Pancreas (tissue), 10 donors: ENCODE measurements around the gene USP1. TPM values are rescaled to one million over a fixed set of nuclear protein-coding genes. Genes with fewer than 3 reads are reported as not detected.

ENCODE experiments used
- ATAC-seq, 4 donors: fragments of 200-7000 bp; cut with Tn5 transposase; one replicate each; pipeline versions ENCODE4 v1.8.0 to v1.9.1; 2020; ENCODE audit warnings: mild to moderate bottlenecking in 4 of 4, moderate library complexity in 4 of 4
- DNase-seq, 6 donors: peaks; one replicate each; pipeline ENCODE4 v3.0.0-alpha.2; 2020
- FAIRE-seq: peaks from 2 replicates; lab custom pipeline; 2012; peaks lifted over from hg19 to GRCh38; lab: Jason Lieb, UNC
- H3K27ac ChIP-seq, 4 donors: fragments of 200-600 bp; sonication (generic); 1 replicate in 3 of 4; 2 replicates in 1 of 4; pipeline versions ENCODE4 v1.5.0 to v1.8.0; 2020
- H3K27me3 ChIP-seq, 4 donors: fragments of 200-600 bp; one replicate each; pipeline ENCODE4 v1.8.0; 2021
- H3K36me3 ChIP-seq, 3 donors: fragments of 200-600 bp; sonication (generic) in 1 of 3; one replicate each; pipeline versions ENCODE4 v1.5.0 to v1.8.0; 2020 to 2021
- H3K4me1 ChIP-seq, 3 donors: fragments of 200-600 bp; one replicate each; pipeline ENCODE4 v1.8.0; 2021
- H3K4me3 ChIP-seq, 4 donors: fragments of 200-600 bp; sonication (generic) in 2 of 4; one replicate each; pipeline versions ENCODE4 v1.5.0 to v1.8.0; 2020 to 2021
- H3K9me3 ChIP-seq, 4 donors: fragments of 200-600 bp; one replicate each; pipeline ENCODE4 v1.8.0; 2021
- CTCF ChIP-seq, 4 donors: fragments of 200-600 bp; sonication (generic) in 3 of 4; IDR thresholded peaks; one replicate each; pipeline versions ENCODE4 v1.5.0 to v1.8.0; 2021; ENCODE audit warnings: antibody characterized with exemption in 4 of 4
- WGBS, 2 donors: extraction: QIAGEN DNeasy Blood & Tissue Kit; methylation state at CpG; one replicate each; pipeline ENCODE4 v1.1.7; 2013; 5-methylcytosine and 5-hydroxymethylcytosine counted together
- intact Hi-C, 3 donors: fragments of 100-400 bp; cut with DNase I; formaldehyde crosslinking; loops; one replicate each; pipeline versions ENCODE4 v1.11.1 to v1.14.2; 2022
- polyA plus RNA-seq, 2 donors: library from polyadenylated mRNA; stranded (reverse); fragments of 200-250 nt; gene quantifications; one replicate each; pipeline ENCODE4 v1.2.3, GENCODE V29; 2013
- total RNA-seq, 6 donors: library from RNA; stranded (reverse); fragmentation: NEBNext Ultra II Directional in 4 of 6; extraction: Animal tissue kit (Norgen Biotek cat#: 25700) in 4 of 6; gene quantifications; one replicate each; pipeline versions ENCODE4 v1.2.1 to v1.2.4, GENCODE V29; 2021 to 2023
- donor health status: healthy with polysubstance abuse.
- donor health status: DM: no; HTN: no; CAD: no; lungs with moderate emphysema.
- donor health status: DM: no; HTN: no; CAD: no.
- donor health status: control.
- donor health status: control.
- donor health status: Bipolar disorder and iron deficiency.
- donor health status: DM: yes; HTN: yes; CAD: no.
- donor health status: DM: no; HTN: no; CAD: no.
- donor health status: DM: no; HTN: no; CAD: no.
- donor health status: DM: yes; HTN: yes; CAD: no.

USP1 gene
- total and polyA plus RNA-seq, 8 donors: 3.6 to 12.8 (median 10.3) TPM

GRCh38 chr1:62481681-62482080 is 44.8 kb downstream of the USP1 start:
- DNase-seq (no peak), FAIRE-seq (no peak), ATAC-seq (no peak)
- H3K27ac ChIP-seq: no peak overlapping the region
- H3K4me3 ChIP-seq: no peak overlapping the region
- H3K27me3 ChIP-seq: no peaks in the 10 kb centered on the region
- no peaks in the 10 kb centered on the region for H3K36me3 ChIP-seq
- H3K9me3 ChIP-seq: no peaks in the 10 kb centered on the region
- H3K4me1 ChIP-seq: no peaks in the 10 kb centered on the region
- WGBS, 2 donors: 86 to 92% methylated on average over 3 of the region's 3 CpGs
- intact Hi-C loops: no loop called here
- TF ChIP-seq CTCF (IDR thresholded peaks at IDR 0.05): no peak

- Histone ChIP-seq H3K36me3 (no peaks in the 10 kb centered on the region), H3K27ac (no peak overlapping the region), H3K4me1 (no peaks in the 10 kb centered on the region), H3K9me3 (no peaks in the 10 kb centered on the region), H3K27me3 (no peaks in the 10 kb centered on the region), H3K4me3 (no peak overlapping the region)
- FAIRE-seq (no peak), ATAC-seq (no peak), DNase-seq (no peak)
- 90 to 93% methylated on average over 5 of the region's 5 CpGs for WGBS, 2 donors
- intact Hi-C loops: no loop called here
- no peak for TF ChIP-seq CTCF (IDR thresholded peaks at IDR 0.05)
Measured at GRCh38 chr1:62484824-62485468, 48.1 kb downstream of the USP1 start.

GRCh38 chr1:62487956-62488355 is 51.1 kb downstream of the USP1 start:
- Histone ChIP-seq H3K36me3 (peaks cover 0 to 8% (median 0%) of the 10 kb centered on the region in 3 donors), H3K27me3 (no peaks in the 10 kb centered on the region), H3K9me3 (no peaks in the 10 kb centered on the region), H3K4me1 (no peaks in the 10 kb centered on the region), H3K4me3 (no peak overlapping the region), H3K27ac (no peak overlapping the region)
- no peak for TF ChIP-seq CTCF (IDR thresholded peaks at IDR 0.05)
- ATAC-seq (no peak), DNase-seq (no peak), FAIRE-seq (no peak)
- intact Hi-C loops: no loop called here
- 94 to 100% methylated on average over 2 of the region's 2 CpGs for WGBS, 2 donors

GRCh38 chr1:62492521-62492920 is 55.7 kb downstream of the USP1 start:
- H3K9me3 ChIP-seq: no peaks in the 10 kb centered on the region
- FAIRE-seq: no peak
- TF ChIP-seq CTCF (IDR thresholded peaks at IDR 0.05): no peak
- no peak for ATAC-seq
- WGBS, 2 donors: 96 to 98% methylated on average over 2 of the region's 2 CpGs
- no peak for DNase-seq
- H3K4me1 ChIP-seq: no peaks in the 10 kb centered on the region
- no peak overlapping the region for H3K27ac ChIP-seq
- peaks cover 0 to 8% (median 0%) of the 10 kb centered on the region in 3 donors for H3K36me3 ChIP-seq
- H3K27me3 ChIP-seq: no peaks in the 10 kb centered on the region
- no peak overlapping the region for H3K4me3 ChIP-seq
- intact Hi-C loops: no loop called here

GRCh38 chr1:62493656-62494055 is 56.8 kb downstream of the USP1 start:
- ATAC-seq (no peak), FAIRE-seq (no peak), DNase-seq (no peak)
- Histone ChIP-seq H3K36me3 (peaks cover 0 to 8% (median 0%) of the 10 kb centered on the region in 3 donors), H3K4me3 (no peak overlapping the region), H3K27ac (no peak overlapping the region), H3K9me3 (no peaks in the 10 kb centered on the region), H3K27me3 (no peaks in the 10 kb centered on the region), H3K4me1 (no peaks in the 10 kb centered on the region)
- 96 to 97% methylated on average over 3 of the region's 3 CpGs for WGBS, 2 donors
- no peak for TF ChIP-seq CTCF (IDR thresholded peaks at IDR 0.05)
- intact Hi-C loops: no loop called here
